Activated T-helper 17 cell treated with anti-CD3 and anti-CD28 coated beads, Interleukin-2, amount 50 U/mL, for 72 hours (primary cell): Measurements from ENCODE around the gene KHDC1. TPM values are rescaled to one million over a fixed set of nuclear protein-coding genes. Genes with fewer than 3 reads are reported as not detected.
"Not testable (repeated sequence)": the region's sequence is repeated elsewhere in the genome, so short reads cannot be mapped to it uniquely, and the experiment has no call there.

ENCODE experiments used
- ATAC-seq: fragments of 150-1000 bp; cut with Tn5 transposase; replicated peaks from 2 replicates; pipeline ENCODE4 v1.10.0; 2021; ENCODE audit warnings: mild to moderate bottlenecking, moderate library complexity
- H3K27ac Mint-ChIP-seq: one replicate; pipeline ENCODE4 v1.8.0; 2022; ENCODE audit warnings: mixed read lengths
- H3K27me3 Mint-ChIP-seq: one replicate; pipeline ENCODE4 v1.8.0; 2022; ENCODE audit warnings: mixed read lengths
- H3K36me3 Mint-ChIP-seq: one replicate; pipeline ENCODE4 v1.8.0; 2022; ENCODE audit warnings: low read depth, mild to moderate bottlenecking, mixed read lengths
- H3K4me1 Mint-ChIP-seq: one replicate; pipeline ENCODE4 v1.8.0; 2022; ENCODE audit warnings: mixed read lengths
- H3K4me3 Mint-ChIP-seq: one replicate; pipeline ENCODE4 v1.8.0; 2022; ENCODE audit warnings: mild to moderate bottlenecking, mixed read lengths
- H3K9me3 Mint-ChIP-seq: one replicate; pipeline ENCODE4 v1.8.0; 2022; ENCODE audit warnings: mixed read lengths
- total RNA-seq, 2 donors: library from RNA; stranded (reverse); gene quantifications; one replicate each; pipeline ENCODE4 v1.2.3, GENCODE V29; 2022

KHDC1 gene
- total RNA-seq, 2 donors from 2014 or later: 5.1 to 7.7 TPM

- Mint-ChIP-seq H3K27ac (no peak overlapping the region), H3K9me3 (no peaks in the 10 kb centered on the region), H3K4me3 (no peak overlapping the region), H3K4me1 (no peaks in the 10 kb centered on the region), H3K27me3 (no peaks in the 10 kb centered on the region), H3K36me3 (no peaks in the 10 kb centered on the region)
- ATAC-seq: peak; percentile 50
These were observed 31.0 kb downstream of the KHDC1 start for GRCh38 chr6:73231986-73232391.

GRCh38 chr6:73227606-73228255 is 35.3 kb downstream of the KHDC1 start:
- no peak for ATAC-seq
- H3K9me3 Mint-ChIP-seq: no peaks in the 10 kb centered on the region
- H3K27ac Mint-ChIP-seq: no peak overlapping the region
- no peaks in the 10 kb centered on the region for H3K27me3 Mint-ChIP-seq
- peaks cover 4% of the 10 kb centered on the region for H3K4me1 Mint-ChIP-seq
- no peak overlapping the region for H3K4me3 Mint-ChIP-seq
- H3K36me3 Mint-ChIP-seq: no peaks in the 10 kb centered on the region

- H3K27me3 Mint-ChIP-seq: no peaks in the 10 kb centered on the region
- H3K27ac Mint-ChIP-seq: no peak within 1 kb of the TSS
- peaks cover 4% of the 10 kb centered on the region for H3K4me1 Mint-ChIP-seq
- ATAC-seq: no peak
- no peaks in the 10 kb centered on the region for H3K36me3 Mint-ChIP-seq
- no peak within 1 kb of the TSS for H3K4me3 Mint-ChIP-seq
- H3K9me3 Mint-ChIP-seq: no peaks in the 10 kb centered on the region
These were observed 37.6 kb downstream of the KHDC1 start, which contains the start of gene KHDC1L for GRCh38 chr6:73225396-73225795. Gene KHDC1L, minus strand, starts transcription at chr6:73225496. Its CDS starts 88 bp downstream, at chr6:73225408.

GRCh38 chr6:73216859-73217258 is 46.1 kb downstream of the KHDC1 start:
- H3K9me3 Mint-ChIP-seq: no peaks in the 10 kb centered on the region

GRCh38 chr6:73209117-73209516 is 53.9 kb downstream of the KHDC1 start:
- Mint-ChIP-seq H3K27me3 (no peaks in the 10 kb centered on the region), H3K9me3 (no peaks in the 10 kb centered on the region), H3K4me3 (no peak overlapping the region), H3K36me3 (no peaks in the 10 kb centered on the region), H3K4me1 (no peaks in the 10 kb centered on the region), H3K27ac (no peak overlapping the region)
- ATAC-seq: no peak

More at GRCh38 chr6:73216859-73217258, 46.1 kb downstream of the KHDC1 start:
- H3K27me3 Mint-ChIP-seq: no peaks in the 10 kb centered on the region
- no peaks in the 10 kb centered on the region for H3K36me3 Mint-ChIP-seq
- ATAC-seq: no peak
- no peak overlapping the region for H3K4me3 Mint-ChIP-seq
- H3K27ac Mint-ChIP-seq: no peak overlapping the region
- no peaks in the 10 kb centered on the region for H3K4me1 Mint-ChIP-seq

- ATAC-seq: no peak
- H3K4me1 Mint-ChIP-seq: no peaks in the 10 kb centered on the region
- no peak overlapping the region for H3K4me3 Mint-ChIP-seq
- no peaks in the 10 kb centered on the region for H3K9me3 Mint-ChIP-seq
- no peaks in the 10 kb centered on the region for H3K36me3 Mint-ChIP-seq
- no peaks in the 10 kb centered on the region for H3K27me3 Mint-ChIP-seq
- no peak overlapping the region for H3K27ac Mint-ChIP-seq
These were observed 55.7 kb downstream of the KHDC1 start for GRCh38 chr6:73207221-73207837.

GRCh38 chr6:73204252-73204651 is 58.7 kb downstream of the KHDC1 start:
- ATAC-seq: no peak
- H3K4me1 Mint-ChIP-seq: no peaks in the 10 kb centered on the region
- no peaks in the 10 kb centered on the region for H3K36me3 Mint-ChIP-seq
- H3K27me3 Mint-ChIP-seq: no peaks in the 10 kb centered on the region
- H3K27ac Mint-ChIP-seq: no peak overlapping the region
- H3K9me3 Mint-ChIP-seq: no peaks in the 10 kb centered on the region
- H3K4me3 Mint-ChIP-seq: no peak overlapping the region

- Mint-ChIP-seq H3K9me3 (no peaks in the 10 kb centered on the region), H3K27me3 (no peaks in the 10 kb centered on the region), H3K27ac (no peak overlapping the region), H3K4me3 (no peak overlapping the region), H3K36me3 (no peaks in the 10 kb centered on the region), H3K4me1 (no peaks in the 10 kb centered on the region)
- no peak for ATAC-seq
These were observed 59.9 kb downstream of the KHDC1 start for GRCh38 chr6:73203098-73203497.

GRCh38 chr6:73200735-73201134 is 62.3 kb downstream of the KHDC1 start:
- H3K36me3 Mint-ChIP-seq: no peaks in the 10 kb centered on the region
- no peaks in the 10 kb centered on the region for H3K4me1 Mint-ChIP-seq
- ATAC-seq: no peak
- no peaks in the 10 kb centered on the region for H3K9me3 Mint-ChIP-seq
- no peaks in the 10 kb centered on the region for H3K27me3 Mint-ChIP-seq
- H3K27ac Mint-ChIP-seq: no peak overlapping the region
- no peak overlapping the region for H3K4me3 Mint-ChIP-seq

GRCh38 chr6:73200247-73200646 is 62.7 kb downstream of the KHDC1 start:
- Mint-ChIP-seq H3K27ac (no peak overlapping the region), H3K9me3 (no peaks in the 10 kb centered on the region), H3K4me3 (no peak overlapping the region), H3K4me1 (no peaks in the 10 kb centered on the region), H3K27me3 (no peaks in the 10 kb centered on the region), H3K36me3 (no peaks in the 10 kb centered on the region)
- no peak for ATAC-seq

- H3K27ac Mint-ChIP-seq: no peak overlapping the region
- no peaks in the 10 kb centered on the region for H3K36me3 Mint-ChIP-seq
- no peak for ATAC-seq
- H3K27me3 Mint-ChIP-seq: no peaks in the 10 kb centered on the region
- H3K4me1 Mint-ChIP-seq: no peaks in the 10 kb centered on the region
- no peak overlapping the region for H3K4me3 Mint-ChIP-seq
- no peaks in the 10 kb centered on the region for H3K9me3 Mint-ChIP-seq
These were observed 68.3 kb downstream of the KHDC1 start for GRCh38 chr6:73194744-73195143.

GRCh38 chr6:73193302-73193701 is 69.7 kb downstream of the KHDC1 start:
- not testable (repeated sequence) for H3K36me3 Mint-ChIP-seq, H3K9me3 Mint-ChIP-seq, H3K4me1 Mint-ChIP-seq, H3K4me3 Mint-ChIP-seq, ATAC-seq, H3K27ac Mint-ChIP-seq, H3K27me3 Mint-ChIP-seq

Other genes with a start within 250 kb of the KHDC1 start
- gene KHDC1L, start 37.7 kb downstream of the KHDC1 start, total RNA-seq: not detected
- not detected for gene DPPA5, start 91.1 kb upstream of the KHDC1 start, total RNA-seq
- not detected for gene KHDC3L, start 99.5 kb upstream of the KHDC1 start, total RNA-seq
- 1 to 10 TPM in 1 of 2 donors, under 1 TPM in 1; 0.26 to 1.0 TPM for gene OOEP, start 106.7 kb upstream of the KHDC1 start, total RNA-seq
- gene DDX43, start 131.6 kb upstream of the KHDC1 start, total RNA-seq: under 1 TPM; 0.90 to 0.97 TPM
- 10 to 100 TPM; 37.5 to 56.0 TPM for gene CGAS, start 189.1 kb upstream of the KHDC1 start, total RNA-seq
- 10 to 100 TPM; 46.8 to 57.7 TPM for gene MTO1, start 198.5 kb upstream of the KHDC1 start, total RNA-seq